Measurements from ENCODE around the gene GSTO1.
A peak's percentile ranks its signal among the peaks of the same experiment; 100 is the strongest.

Gene GSTO1

GRCh38 chr10:104307576-104308438 lies 53.1 kb downstream of the GSTO1 start:
- no peak for DNase-seq

- no peak for DNase-seq
These were observed 53.8 kb downstream of the GSTO1 start for GRCh38 chr10:104308439-104308903.

- peak; percentile 91 for DNase-seq
These were observed 55.6 kb downstream of the GSTO1 start for GRCh38 chr10:104309980-104310978.

- no peak for DNase-seq
These were observed 56.6 kb downstream of the GSTO1 start for GRCh38 chr10:104311184-104311720.

GRCh38 chr10:104314591-104315485 lies 60.1 kb downstream of the GSTO1 start:
- no peak for DNase-seq

- no peak for DNase-seq
These were observed 60.8 kb downstream of the GSTO1 start for GRCh38 chr10:104315486-104315921.

GRCh38 chr10:104316321-104317099 lies 61.8 kb downstream of the GSTO1 start:
- DNase-seq = no peak

Data from EL (cell line).